Activated naive CD8-positive, alpha-beta T cell treated with anti-CD3 and anti-CD28 coated beads, Interleukin-2, amount 50 U/mL, for 16 hours (primary cell): ENCODE measurements around the gene F8.
"Not testable (repeated sequence)": the region's sequence is repeated elsewhere in the genome, so short reads cannot be mapped to it uniquely, and the experiment has no call there.

Experiments
- DNase-seq: peaks from one replicate; pipeline ENCODE4 v3.0.0-alpha.2; 2020; ENCODE audit warnings: low read depth, low spot score

F8 gene

GRCh38 chrX:154986826-154987575, 35.5 kb downstream of the F8 start:
- no peak for DNase-seq

- no peak for DNase-seq
Measured at GRCh38 chrX:154981116-154981411, 41.5 kb downstream of the F8 start.

DNA sequence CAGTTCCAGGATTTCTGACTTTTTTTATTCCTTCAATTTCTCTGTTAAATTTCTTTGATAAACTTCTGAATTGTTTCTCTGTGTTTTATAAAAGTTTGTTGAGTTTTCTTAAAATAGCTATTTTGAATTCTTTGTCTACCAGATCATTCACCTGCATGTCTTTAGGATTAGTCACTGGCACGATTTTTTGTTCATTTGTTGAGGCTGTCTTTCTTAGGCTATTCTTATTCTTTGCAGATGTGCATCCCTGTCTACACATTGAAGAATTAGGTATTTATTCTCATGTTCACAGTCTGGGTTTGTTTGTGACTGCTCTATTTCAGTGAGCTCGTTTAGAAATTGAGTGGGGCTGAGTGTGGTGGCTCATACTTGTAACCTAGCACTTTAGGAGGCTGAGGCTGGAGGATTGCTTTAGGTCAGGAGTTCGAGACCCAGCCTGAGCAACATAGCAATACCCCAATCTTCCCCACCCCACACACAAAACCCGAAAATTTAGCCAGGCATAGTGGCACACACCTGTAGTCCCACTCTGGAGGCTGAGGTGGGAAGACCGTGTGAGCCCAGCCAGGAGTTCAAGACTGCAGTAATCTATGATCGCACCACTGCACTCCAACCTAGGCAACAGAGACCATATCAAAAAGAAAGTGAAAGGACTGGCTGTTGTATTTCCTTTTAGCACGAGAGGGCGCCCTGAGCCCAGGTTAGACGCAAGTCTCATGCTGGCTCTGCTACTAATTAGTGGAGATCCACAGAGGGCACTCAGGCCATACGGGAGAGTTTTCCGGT, 42.0 kb downstream of the F8 start:
- peak; percentile 42 for DNase-seq

GRCh38 chrX:154979629-154980028, 42.9 kb downstream of the F8 start:
- no peak for DNase-seq

- DNase-seq: no peak
Measured at GRCh38 chrX:154968353-154968752, 54.2 kb downstream of the F8 start.

DNA sequence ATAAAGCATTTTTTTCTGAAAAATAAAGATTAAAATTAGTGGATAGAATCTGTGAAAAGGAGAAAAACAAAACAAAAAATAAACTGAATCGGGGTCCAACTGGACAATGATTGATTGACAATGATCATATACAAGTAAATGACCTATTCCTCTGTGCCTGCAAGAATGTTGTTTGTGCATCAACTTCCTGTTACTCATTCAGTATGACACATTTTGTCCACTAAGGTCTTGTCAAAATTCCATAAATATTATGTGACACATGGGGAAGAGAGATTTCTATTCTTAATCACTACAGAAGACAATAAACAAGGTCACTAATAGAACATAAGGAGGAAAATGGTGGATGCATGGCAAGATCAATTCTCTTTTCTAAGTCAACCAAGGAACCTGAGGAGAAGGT, 54.9 kb downstream of the F8 start:
- no peak for DNase-seq

DNA sequence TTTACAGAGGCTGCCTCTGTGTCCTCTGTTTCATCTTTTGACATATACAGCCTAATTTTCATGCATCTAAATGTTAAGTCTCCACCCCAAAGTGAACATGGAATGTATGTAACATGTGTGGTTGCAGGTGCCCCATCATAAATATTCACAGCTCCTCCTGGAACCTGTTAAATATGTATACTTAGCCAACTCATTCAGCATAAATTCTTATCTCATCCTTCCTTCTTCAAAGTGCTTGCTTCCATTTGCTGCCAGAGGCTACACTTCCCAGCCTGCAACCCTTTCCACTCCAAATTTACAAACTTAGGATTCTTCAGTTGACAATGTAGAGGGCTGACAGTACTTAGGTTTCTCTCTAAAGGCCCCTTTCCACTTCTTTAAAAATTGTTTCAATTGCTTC, 60.6 kb downstream of the F8 start:
- no peak for DNase-seq

DNA sequence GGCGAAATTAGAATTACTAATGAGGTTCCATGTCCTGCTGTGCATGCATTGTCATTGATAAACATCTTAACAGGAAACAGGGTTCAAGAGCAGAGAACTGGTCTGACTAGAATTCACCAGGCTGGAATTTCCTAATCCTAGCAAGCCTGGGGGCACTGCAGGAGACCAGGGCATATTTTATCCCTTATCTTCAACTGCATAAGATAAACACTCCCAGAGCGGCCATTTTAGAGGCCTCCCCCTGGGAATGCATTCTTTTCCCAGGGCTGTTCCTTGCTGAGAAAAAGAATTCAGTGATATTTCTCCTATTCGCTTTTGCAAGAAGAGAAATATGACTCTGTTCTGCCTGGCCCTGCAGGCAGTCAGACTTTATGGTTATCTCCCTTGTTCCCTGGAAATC, 66.7 kb downstream of the F8 start:
- not testable (repeated sequence) for DNase-seq

GRCh38 chrX:154939265-154939664, 83.3 kb downstream of the F8 start:
- DNase-seq: not testable (repeated sequence)

DNA sequence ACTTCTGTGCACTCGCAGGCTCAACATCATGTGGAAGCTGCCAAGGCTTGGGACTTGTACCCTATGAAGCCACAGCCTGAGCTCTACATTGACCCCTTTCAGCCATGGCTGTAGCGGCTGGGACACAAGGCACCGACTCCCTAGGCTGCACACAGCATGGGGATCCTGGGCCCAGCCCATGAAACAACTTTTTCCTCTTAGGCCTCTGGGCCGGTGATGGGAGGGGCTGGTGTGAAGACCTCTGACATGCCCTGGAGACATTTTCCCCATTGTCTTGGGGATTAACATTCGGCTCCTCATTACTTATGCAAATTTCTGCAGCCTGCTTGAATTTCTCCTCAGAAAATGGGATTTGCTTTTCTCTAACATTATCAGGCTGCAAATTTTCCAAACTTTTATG, 97.8 kb downstream of the F8 start:
- not testable (repeated sequence) for DNase-seq

DNA sequence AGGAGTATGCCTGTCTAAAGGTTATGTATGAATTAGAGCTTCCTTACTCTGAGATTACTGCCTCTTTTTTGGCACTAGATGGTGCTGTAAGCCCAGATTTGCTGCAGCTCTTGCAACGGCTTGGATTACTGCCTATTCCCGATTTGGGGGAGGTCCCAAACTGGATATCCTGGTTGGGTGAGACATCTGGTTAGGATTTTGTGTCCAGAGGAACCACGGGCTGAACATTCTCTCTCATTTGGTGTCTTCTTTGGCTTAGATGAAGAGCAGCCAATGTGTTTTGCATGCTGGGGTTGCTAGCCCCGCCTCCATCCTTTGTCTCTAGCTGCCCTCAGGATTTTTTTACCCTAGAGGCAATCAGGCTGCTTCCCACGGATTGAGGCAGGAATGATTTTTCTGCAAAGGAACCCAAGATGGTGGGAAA, 104.5 kb downstream of the F8 start:
- DNase-seq: no peak

GRCh38 chrX:154914052-154914451, 108.5 kb downstream of the F8 start:
- no peak for DNase-seq

- not testable (repeated sequence) for DNase-seq
Measured at GRCh38 chrX:154910528-154910927, 112.0 kb downstream of the F8 start.

DNA sequence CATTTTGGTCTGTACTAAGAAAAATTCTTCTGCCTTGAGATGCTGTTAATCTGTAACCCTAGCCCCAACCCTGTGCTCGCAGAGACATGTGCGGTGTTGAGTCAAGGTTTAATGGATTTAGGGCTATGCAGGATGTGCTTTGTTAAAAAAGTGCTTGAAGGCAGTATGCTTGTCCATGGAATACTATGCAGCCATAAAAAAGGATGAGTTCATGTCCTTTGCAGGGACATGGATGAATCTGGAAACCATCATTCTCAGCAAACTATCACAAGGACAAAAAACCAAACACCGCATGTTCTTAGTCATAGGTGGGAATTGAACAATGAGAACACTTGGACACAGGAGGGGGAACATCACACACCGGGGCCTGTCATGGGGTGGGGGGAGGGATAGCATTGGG, 112.5 kb downstream of the F8 start:
- not testable (repeated sequence) for DNase-seq

GRCh38 chrX:154908821-154909220, 113.7 kb downstream of the F8 start:
- no peak for DNase-seq

DNA sequence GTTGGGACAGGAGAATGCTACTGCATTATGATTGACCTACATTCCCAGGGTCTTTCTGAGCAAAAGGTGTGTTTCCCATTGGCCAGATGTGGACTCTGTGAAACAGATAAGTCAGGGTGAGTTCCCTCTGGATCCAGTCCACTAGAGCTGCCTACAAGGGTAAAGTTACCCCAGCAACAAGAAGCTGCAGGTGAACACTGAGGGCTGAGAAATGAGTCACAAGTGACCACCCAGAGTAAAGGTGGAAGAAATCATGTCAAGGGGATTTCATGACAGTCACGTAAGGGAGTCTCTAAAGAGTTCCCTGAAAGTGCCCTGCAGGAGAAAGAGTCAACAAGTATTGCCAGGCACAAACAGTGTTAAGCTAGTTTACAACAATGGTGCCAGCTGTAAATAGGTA, 120.1 kb downstream of the F8 start:
- no peak for DNase-seq

DNA sequence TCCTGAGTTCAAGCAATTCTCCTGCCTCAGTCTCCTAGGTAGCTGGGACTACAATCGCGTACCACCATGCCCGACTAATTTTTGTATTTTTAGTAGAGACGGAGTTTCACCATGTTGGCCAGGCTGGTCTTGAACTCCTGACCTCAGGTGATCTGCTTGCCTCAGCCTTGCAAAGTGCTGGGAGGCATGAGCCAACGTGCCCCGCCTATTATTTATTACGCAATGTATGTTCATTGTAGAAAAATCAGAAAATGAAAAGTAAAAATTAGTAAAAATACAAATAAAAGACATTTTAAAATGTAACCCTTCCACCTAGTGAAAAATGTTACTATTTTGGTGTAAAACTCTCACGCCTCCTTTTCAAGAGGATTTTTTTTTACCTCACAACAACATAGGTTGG, 122.2 kb downstream of the F8 start:
- DNase-seq: no peak

- no peak for DNase-seq
Measured at GRCh38 chrX:154892296-154892695, 130.2 kb downstream of the F8 start.

GRCh38 chrX:154890990-154891639, 131.4 kb downstream of the F8 start:
- DNase-seq: no peak

GRCh38 chrX:154886789-154887221, 135.7 kb downstream of the F8 start:
- not testable (repeated sequence) for DNase-seq

- not testable (repeated sequence) for DNase-seq
Measured at GRCh38 chrX:154886069-154886788, 136.3 kb downstream of the F8 start, which contains the start of gene F8A1. TSS of gene F8A1 (plus strand) at chrX:154886355. CDS start at chrX:154886375, 20 bp downstream.

GRCh38 chrX:154885549-154885948, 137.0 kb downstream of the F8 start:
- DNase-seq: not testable (repeated sequence)
